Diencephalon (tissue), 1 donor: ENCODE results near the gene METTL24. TPM values are rescaled to one million over a fixed set of nuclear protein-coding genes. Genes with fewer than 3 reads are reported as not detected.

Experiments used
- total RNA-seq: library from RNA; depleted of rRNA; stranded (reverse); fragments of >200 nt; gene quantifications from one replicate; pipeline ENCODE4 v1.2.3, GENCODE V29; 2014

The METTL24 gene, protein sequence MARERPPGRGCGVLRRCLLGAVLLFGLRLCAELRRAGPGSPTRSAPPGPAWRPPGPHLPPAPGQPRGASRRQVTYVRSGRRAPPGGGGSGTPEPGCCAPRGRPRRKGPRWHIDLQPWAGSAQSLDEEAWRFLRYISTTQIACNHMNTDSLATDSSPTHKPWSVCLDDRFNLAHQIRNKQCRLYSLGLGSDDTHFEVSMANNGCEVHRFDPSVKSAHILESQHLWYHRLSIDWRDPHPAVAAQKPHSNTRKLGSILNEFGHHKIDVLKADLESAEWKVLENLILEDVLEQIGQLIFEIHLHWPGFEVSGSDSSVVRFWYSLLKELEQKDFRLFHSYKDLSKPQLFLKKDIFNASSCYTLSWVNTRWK
- total RNA-seq, result 2.8 TPM

DNA sequence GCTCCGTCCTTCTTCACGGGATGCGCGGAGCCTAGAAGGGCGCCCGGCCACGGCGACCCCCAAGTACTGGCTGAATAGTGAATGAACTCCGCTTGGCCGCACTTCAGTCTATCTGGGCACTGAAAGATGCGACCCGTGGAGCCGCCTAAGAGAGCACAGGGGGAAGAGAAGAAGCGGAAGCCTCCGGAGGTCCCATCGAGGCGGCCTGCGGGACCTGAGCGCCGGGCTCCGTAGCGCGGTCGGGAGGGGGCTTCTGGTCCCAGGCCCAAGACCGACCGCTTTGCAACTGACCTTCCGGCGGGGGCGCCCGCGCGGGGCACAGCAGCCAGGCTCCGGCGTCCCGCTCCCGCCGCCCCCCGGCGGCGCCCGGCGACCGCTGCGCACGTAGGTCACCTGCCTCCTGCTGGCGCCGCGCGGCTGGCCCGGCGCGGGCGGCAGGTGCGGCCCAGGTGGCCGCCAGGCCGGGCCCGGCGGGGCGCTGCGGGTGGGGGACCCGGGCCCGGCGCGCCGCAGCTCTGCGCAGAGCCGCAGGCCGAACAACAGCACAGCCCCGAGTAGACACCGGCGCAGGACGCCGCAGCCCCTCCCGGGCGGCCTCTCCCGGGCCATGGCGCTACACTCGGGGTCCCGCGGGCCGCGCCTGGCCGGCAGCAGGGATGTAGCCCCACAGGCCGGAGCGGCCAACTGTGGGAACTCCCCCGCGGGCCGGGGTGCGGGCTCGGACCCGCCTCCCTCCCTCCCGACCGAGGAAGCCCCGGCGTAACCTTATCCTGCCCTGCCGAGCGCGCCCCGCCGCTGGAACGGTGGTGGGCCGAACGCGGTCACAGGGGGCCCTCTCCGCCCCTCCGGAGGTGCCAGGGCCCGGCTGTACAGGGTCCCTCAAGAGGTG, at the start of gene METTL24:
Gene METTL24, minus strand, starts transcription at position 686 of the 889 bp plus-strand sequence. Its CDS starts 77 bp downstream, at position 609.

Other genes starting within 250 kb of the METTL24 start
- gene WASF1, start 178.7 kb downstream of the METTL24 start, total RNA-seq, result 66.4 TPM
- gene CDC40, start 177.9 kb downstream of the METTL24 start, total RNA-seq, result 24.5 TPM
- gene DDO, start 57.2 kb upstream of the METTL24 start, total RNA-seq, result 1.8 TPM
- gene SLC22A16, start 118.3 kb upstream of the METTL24 start, total RNA-seq, result not detected